ENCODE data around the gene MYLK.

MYLK gene

DNA sequence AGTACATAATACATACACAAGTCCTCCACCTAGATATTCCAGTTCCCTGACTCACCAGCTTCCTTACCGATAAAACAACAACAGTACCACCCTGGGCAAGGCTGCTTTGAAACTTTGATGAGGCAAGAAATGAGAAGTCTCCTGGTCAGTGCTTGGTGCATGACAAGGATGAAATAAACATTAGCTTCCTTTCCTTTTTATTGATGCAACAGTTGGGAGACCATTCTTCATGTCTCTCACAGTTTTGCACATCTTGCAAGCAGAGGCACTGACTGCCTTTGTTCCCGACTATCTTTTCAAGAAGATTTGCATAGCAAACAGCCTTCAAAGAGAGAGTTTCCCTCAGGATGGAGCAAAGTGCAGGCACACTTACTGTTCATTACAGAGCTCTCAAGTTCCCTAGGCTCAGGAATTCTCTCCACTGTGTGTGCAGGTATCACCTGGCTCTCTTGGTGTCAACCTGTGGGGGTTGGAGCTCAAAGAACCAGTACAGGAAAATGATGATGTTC, 65.2 kb downstream of the MYLK start:
- DNase-seq (ENCODE audit: low spot score) = no peak

DNA sequence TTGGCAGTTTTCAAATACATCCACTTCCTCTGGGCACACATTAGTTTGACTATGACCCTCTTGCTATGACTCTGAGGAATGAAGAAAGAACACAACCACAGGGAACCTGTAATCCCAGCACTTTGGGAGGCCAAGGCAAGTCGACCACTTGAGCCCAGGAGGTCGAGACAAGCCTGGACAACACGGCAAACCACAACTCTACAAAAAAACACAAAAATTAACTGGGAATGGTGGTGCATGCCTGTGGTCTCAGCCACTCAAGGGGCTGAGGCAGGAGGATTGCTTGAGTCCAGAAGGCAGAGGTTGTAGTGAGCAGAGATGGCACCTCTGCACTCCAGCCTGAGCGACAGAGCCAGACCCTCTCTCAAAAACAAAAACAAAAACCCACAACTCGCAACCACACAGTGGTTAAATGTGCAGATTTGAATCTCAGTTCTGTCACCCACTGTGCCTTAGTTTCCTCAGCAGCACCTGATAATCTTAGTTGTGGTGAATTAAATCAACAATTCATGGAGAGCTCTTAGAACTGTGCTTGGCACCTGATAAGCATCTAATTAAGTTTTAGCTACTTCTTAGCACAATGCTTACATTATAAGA, 65.7 kb downstream of the MYLK start:
- no peak for DNase-seq (ENCODE audit: low spot score)

DNA sequence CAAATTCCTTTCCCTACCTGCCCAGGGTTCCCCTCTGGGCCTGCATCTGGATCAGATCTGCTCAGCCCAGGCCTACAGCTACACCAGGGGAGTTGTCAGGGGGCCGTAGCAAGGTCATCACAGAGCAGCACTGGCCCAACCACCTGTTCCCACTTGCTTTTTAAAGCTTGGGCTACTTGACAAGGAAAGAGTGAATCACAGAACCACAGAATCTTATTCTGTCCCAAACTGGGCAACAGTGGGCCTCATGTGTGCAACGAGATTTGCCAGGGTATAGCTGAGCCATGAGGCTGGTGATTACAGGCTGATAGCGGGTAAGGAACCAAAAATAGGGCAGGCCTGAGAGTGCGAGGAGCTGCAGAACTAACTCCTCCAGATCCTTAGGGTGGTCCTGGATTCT, 66.7 kb downstream of the MYLK start:
- no peak for DNase-seq (ENCODE audit: low spot score)

DNA sequence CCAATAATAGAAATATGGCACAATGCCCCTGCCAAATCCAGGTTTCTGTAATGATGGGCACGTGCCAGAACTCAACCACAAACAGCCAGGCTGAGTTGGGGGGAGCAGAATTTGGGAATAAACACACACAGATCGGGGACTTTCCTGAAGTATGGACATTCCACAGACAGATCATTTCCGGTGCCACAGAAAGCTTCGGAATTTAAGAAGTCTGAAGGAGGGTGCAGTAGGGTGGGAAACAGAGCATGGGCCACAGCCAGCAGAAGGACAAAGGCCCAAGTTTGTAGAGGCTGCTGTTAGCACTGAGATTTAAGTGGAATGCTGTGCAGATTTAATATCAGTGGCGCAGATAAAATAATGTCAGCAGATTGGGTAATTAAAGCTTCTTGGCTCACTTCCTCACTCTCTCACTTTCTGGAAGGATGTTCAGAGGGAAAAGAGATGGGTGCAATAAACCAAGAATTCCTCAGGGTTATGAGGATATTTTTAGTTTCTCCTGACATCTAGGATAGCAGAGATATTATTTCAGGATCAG, 67.4 kb downstream of the MYLK start:
- DNase-seq (ENCODE audit: low spot score) = no peak

DNA sequence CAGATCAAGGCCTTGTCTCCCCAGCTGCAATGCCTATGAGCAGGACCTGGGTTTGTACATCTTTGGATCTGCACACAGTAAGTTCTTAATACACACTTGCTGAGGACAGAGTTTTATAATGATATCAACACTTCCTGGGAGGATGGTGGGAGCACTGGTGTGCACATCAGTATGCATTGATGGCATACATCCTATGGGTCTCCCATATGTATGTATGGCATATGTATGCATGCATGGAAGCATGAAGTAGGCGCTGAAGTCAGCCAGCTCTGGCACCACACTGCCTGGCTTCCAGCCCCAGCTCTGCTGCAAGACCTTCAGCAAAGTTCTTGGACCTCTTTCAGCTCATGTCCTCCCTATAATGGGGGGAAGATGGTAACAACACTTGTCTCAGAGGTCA, 68.2 kb downstream of the MYLK start:
- no peak for DNase-seq (ENCODE audit: low spot score)

DNA sequence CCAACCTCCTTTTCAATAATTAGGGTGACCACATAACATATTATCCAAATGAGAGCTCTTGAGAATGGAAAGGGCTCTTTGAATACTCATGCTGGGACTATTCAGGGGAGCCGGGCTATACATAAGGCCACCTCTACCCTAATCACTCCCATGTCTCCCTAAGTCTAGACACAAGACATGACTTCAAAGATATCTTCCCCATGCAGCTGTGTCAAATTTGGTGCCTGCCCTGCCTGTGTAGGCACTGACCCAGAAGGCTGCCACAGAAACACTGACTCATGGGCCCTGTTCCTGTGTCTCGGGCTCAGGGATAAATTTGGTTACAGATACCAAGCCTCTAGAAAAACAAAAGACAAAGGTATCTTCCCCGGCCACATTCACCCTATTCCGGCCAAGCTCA, 70.3 kb downstream of the MYLK start:
- DNase-seq (ENCODE audit: low spot score) = no peak

DNA sequence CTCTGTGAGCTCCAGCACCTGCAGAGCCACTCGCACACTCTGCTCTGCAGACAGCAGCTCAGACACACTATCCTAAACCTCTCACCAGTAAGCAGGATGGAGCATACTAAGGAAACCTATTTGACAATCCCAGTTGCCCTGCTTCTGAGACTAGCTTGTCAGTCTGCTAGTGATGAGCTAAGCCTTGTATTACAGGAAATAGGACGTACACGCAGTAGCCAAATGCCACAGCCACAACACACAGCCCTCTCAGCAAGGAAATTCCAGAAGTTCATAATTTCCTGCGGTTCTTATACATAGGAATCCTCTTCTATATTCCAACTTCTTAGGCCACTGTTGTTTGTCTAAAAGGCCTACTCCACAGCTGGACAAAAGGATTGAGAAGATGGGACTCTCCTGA, 74.5 kb downstream of the MYLK start:
- DNase-seq (ENCODE audit: low spot score) = no peak

DNA sequence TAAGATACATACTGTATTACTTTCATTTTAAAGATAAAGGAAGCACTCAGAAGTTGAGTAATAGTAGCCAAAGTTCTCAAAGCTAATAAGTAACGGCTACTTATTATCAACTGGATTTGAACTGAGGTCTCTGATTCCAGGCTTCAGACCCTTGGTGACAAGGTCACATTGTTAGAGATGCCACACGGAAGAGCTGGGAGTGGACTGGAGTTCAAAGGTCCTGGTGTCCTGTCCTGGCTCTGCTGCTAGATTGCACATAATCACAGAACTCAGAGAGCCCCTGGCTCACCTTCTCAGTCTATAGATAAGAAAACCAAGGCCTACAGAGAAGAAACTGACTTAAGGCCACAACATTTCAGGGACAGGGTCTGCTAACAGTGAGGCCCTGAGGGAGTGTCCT, 75.3 kb downstream of the MYLK start:
- DNase-seq (ENCODE audit: low spot score) = no peak

DNA sequence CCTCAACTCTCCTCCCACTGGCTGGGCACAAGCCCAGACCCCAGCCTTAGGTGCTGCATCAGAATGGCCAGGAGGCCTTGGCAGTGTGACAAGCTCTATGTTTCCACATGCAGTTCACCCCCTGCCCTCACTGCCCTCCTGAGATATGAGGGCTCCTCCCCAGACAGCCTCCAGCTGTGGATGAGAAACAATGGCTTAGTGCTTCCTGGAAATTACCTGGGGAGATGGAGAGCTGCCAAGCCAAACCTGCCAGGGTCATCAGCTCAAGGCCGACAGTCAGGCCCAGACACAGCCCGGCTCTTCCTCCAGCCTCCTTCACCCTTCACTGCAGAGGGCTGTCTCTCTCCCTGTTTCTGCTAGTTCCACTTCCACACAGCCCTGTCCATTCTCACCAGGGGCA, 76.3 kb downstream of the MYLK start:
- DNase-seq (ENCODE audit: low spot score) = no peak

DNA sequence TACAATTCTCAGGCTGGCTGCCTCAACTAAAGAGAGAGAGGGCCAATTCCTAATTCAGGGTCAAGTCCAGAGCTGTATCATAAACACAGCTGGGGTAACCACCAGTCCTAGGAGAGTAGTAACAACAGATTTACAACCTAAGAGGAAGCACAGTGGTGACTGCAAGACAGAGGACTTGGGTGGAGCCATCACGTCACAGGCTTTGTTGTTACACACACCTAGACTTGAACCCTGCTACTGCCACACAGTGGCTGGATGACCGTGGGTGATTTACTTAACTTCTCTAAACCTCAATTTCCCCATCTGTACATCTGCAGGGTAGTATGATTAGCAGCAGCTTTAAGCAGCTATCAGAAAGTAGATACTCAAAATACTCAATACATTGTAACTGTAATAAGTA, 78.6 kb downstream of the MYLK start:
- no peak for DNase-seq (ENCODE audit: low spot score)

DNA sequence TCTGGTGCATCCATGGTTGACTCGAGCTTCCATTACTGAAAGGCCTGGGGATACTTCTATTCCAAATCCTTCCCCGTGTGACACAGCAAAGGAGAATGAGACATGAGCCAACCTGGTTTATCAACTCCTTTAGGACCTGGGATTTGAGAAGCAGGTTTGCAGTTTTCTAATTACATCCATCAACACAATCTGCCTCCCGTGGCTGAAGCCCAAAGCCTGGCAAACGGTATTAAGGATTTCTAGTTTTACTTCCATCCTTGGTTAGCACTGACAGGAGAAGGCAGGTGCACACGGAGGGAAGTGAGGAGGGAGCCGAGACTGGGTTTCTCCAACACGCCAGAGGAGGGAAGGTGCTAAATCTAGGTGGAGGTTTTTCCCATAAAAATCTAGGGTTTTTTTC, 79.0 kb downstream of the MYLK start:
- no peak for DNase-seq (ENCODE audit: low spot score)

DNA sequence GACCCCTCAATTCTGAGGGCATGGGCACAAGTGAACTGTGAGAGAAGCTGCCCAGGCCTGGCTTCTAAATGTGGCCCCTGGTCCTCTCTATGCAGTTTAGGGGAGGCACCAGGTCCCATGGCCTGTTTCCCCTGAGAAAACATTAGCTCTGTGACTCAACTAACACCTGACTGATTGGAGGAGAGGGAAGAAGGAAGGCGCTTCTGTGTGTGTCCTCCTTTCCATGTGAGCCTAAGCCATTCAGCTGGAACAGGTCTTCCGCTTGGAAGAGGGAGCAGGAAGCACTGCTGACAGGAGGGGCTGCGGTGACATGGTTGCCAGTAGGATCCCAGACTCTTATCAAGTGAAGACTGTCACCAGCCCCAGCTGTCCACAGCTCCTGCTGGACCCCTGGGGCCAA, 79.5 kb downstream of the MYLK start:
- DNase-seq (ENCODE audit: low spot score) = no peak

DNA sequence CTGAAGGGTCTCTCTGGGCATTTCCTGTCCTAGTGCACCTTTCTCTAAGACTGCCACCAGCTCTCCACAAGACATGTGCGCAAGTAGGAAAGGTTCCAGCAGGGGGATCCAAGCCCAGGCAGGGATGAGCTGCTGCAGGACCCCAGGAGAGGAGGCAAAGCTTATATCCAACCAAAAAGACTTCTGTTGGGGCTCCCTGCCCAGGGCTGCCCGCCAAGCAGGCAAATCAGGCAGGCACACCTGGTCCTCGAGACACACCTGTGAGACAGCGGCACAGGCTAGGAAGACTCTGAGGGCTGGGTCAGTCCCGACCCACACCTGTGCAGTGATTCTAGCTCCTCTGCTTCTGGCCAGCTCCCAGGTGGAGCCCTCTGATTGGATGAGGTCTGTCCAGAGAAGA, 80.6 kb downstream of the MYLK start:
- DNase-seq (ENCODE audit: low spot score) = no peak

DNA sequence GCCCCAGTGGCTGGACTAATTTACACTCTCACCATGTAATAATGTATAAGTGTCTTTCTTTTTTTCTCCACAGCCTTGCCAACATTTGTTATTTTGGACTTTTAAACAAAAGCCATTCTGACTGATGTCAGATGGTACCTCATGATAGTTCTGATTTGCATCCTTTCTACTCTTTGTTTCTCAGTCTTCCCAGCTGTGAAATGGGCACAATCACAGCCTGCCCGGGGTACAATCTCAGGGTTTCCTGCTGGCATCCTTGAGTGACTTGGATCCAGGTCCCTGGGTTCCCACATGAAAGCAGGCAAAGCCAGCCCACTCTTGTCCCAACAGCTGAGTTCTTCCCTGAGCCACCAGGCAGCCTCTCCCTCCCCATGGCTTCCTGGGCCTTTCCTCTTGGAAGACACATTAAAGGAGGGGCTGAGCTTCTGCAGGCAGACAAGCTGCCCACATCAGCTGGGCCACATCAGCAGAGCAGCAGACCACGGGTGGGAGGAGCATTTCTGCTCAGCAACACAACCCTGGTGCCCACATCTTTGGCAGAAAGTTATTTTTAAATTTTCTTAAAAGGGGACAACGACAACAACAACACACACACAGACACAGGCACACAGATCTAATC, 82.0 kb downstream of the MYLK start:
- no peak for DNase-seq (ENCODE audit: low spot score)

DNA sequence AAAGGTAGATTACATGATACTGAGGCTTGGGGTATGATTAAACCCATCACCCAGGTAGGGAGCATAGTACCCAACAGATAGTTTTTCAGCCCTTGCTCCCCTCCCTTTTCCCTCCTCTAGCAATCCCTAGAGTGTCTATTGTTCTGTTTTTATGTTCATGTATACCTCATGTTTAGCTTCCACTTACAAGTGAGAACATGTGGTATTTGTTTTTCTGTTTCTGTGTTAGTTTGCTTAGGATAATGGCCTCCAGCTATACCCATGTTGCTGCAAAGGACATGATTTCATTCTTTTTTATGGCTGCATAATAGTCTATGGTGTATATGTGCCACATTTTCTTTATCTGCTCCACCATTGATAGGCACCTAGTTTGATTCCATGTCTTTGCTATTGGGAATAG, 82.7 kb downstream of the MYLK start:
- DNase-seq (ENCODE audit: low spot score) = no peak

DNA sequence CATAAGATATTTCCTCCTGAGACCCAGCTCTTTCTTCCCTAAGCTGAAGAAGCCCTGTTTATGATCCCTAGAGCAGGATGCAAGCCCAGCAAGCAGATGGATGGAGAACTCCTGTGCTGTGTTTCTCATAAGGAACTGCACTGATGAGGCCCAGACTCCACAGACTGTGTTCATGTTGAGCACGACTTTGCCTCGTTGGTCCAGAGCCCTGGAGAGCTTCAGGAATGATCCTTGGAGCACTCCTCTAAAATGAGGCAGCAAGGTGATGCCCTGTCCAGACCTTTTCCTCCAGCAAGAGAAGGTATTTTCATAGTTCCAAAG, 83.8 kb downstream of the MYLK start:
- no peak for DNase-seq (ENCODE audit: low spot score)

DNA sequence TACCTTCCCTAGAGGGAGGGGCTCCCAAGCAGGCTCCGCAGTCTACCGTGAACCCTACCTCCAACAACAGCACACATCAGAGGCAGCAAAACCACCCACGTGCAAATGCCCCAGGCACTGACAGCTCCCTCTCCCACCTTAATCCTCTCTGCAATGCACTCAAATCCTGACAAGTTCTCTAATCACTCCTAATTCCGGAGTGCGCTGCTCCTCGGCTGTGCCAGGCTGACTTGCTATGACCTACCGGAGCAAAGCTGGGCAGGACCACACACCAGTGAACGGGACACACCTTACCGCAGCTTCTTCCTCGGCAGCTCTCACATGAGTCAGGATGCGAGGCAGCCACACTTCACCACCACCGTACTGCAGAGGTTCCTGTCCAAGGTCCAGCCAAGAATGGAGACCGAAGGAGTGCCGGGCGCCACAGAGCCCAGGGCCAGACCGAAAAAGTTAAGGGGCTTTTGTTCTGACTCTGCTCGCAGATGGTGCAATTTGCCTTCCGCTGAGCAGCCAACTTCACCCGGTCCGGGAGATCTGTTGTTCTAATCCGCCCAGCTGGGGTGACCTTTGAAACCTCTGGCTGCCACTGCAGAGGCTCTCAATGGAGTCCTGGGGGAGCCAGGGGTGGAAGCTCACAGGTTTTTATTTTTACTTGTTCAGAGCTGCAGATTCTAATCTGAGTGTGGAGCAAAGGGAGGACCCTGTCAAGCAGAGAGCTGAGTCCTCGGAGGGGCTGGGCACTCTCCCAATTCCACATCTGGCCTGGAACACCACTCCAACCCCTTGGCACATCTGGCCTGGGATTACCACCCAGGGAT, 84.4 kb downstream of the MYLK start:
- DNase-seq (ENCODE audit: low spot score) = peak; percentile 74

DNA sequence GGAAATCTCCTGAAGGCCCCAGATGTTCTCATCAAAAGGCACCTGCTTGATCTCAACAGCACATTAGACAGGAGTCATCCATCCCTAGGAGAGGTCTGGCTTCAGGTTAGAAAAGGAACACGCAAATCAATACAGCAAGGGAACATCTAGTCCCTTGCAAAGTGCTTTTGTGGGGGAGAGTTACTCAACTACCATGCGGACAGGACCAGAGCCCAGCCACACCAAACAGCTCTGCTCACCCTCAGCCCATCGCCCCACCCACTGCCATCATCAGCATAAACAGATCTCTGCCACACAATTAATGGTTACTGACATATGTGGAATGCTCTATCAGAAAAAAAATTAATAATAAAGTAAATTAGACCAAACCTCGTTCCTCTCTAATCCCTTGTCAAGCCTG, 85.6 kb downstream of the MYLK start:
- no peak for DNase-seq (ENCODE audit: low spot score)

DNA sequence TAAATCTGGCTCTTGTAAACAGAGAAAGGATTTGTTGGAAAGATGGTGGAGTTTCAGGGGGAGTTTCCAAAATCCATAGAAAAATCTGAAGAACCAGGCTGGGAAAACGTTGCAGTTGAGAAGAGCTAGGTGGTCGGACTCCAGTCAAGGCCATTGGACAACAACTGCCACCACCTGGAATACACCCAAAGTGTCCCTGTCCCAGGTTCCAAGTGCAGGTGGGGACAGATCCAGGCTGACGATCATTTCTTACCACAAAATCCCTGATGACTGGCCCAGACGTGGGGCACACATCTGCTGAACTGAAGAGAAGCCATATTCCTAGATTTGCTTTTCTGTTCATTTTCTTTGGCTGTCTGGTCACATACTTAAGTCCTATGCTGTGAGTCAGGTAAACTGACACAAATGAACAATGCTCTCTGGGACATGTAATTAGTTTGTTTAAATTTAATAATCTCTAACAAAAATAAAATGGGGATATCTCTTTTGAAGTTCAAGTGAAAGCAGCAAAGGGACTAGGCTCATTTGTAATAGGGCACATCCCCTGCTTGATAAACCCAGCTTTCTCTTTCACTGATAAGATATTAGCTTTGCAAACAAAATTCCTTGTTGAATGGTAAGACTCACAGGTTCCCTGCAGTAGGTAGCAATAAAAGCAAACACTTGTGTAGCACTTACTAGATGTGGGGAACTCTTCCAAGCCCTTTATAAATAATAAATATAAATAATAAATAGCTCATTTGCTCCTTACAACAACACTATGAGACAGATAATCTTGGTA, 88.5 kb downstream of the MYLK start:
- no peak for DNase-seq (ENCODE audit: low spot score)

DNA sequence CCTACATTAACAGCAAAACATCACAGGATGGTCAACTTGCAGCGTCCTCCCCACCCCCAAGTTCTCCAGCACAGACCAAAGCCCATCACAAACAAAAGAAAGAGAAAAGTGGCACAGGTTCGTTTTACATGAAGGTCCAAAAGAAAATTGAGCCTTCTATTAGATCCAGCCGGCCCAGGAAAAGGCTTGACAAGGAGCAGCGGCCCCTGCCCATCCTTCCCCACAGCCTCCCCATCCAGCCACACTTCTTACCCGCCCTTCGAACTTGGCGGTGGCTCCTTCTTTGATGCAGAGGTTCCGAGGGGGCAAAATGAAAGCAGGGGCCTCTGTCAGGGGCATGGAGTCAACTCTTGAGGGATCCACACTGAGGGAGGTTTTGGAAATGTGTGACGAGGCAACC, 90.7 kb downstream of the MYLK start:
- no peak for DNase-seq (ENCODE audit: low spot score)

DNA sequence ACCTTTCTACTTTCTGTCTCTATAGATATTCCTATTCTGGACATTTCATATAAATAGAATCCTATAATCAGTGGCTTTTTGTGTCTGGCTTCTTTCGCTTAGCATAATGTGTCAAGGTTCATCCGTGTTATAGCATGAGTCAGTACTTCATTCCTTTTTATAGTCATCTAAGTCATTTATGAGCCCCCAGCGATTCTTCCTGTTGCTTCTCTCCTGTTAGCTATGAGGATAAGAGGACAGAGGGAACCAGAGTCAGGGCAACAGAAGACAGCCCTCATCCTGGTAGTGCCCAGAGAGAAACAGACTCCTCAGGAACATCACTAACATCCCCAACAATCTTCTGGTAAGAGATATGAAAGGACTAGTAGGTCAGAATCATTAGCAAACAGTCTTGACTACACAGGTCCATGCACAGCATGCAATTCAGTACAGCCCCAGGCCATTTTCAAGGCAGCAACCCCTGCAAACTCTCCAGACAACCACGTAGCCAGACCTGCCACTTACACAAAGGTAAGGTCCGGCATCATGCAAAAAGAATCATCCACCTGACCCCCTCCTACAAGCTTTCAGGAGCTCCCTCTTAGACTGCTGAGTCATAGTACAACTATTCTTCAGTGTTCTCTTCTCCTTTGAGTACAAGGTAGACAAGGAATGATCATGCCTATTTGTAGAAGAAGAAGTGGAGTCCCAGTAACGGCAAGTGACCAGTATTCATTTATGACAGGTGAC, 91.5 kb downstream of the MYLK start:
- peak; percentile 16 for DNase-seq (ENCODE audit: low spot score)

DNA sequence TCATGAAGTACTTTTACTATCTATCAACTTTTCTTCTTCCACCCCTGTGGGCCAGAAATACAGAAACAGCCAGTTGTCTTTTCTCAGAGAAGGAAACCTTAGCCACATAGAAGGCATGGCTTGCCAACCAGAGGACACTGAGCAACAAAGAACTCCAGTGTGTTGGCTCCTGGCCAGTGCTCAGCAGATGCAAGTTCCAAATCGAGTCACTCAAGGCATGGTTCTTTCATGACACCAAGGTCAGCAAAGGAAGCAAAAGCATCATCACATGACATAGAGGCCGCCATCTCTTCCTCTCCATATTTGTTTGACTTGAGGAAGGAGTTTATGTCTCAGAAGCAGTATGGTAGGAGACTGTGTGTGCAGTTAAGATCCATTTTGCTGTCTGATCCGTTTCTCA, 92.2 kb downstream of the MYLK start:
- no peak for DNase-seq (ENCODE audit: low spot score)
